GM12864 (cell line): ENCODE results near the gene CHFR.
A peak's percentile ranks its signal among the peaks of the same experiment; 100 is the strongest.
"Not testable (repeated sequence)": the region's sequence is repeated elsewhere in the genome, so short reads cannot be mapped to it uniquely, and the experiment has no call there.

Experiments
- DNase-seq: peaks from one replicate; pipeline ENCODE4 v3.0.0-alpha.2; 2011; ENCODE audit warnings: low read depth
- H3K4me3 ChIP-seq: 2 replicates; pipeline ENCODE4 v1.5.1; 2011; ENCODE audit warnings: mild to moderate bottlenecking, low read depth, low read length, control low read depth
- CTCF ChIP-seq: IDR thresholded peaks from 2 replicates; pipeline ENCODE4 v1.5.1; 2011; ENCODE audit warnings: low read depth, mild to moderate bottlenecking, moderate library complexity, low read length, control low read depth, inconsistent platforms; ENCODE audit errors: missing control alignments

The CHFR gene

GRCh38 chr12:132904718-132905328 lies 17.4 kb upstream of the CHFR start:
- TF ChIP-seq CTCF: peak; percentile 68
- no peak for DNase-seq
- H3K4me3 ChIP-seq: no peak overlapping the region

GRCh38 chr12:132899033-132899432 lies 11.6 kb upstream of the CHFR start:
- DNase-seq: no peak
- no peak overlapping the region for H3K4me3 ChIP-seq
- TF ChIP-seq CTCF: no peak

- no peak for DNase-seq
- no peak for TF ChIP-seq CTCF
- no peak overlapping the region for H3K4me3 ChIP-seq
Measured at GRCh38 chr12:132888852-132889251, 1.4 kb upstream of the CHFR start.

GRCh38 chr12:132886529-132887477 lies 602 bp downstream of the CHFR start:
- no peak for TF ChIP-seq CTCF
- peak overlapping the region; percentile 71 for H3K4me3 ChIP-seq
- no peak for DNase-seq

GRCh38 chr12:132881818-132882217 lies 5.6 kb downstream of the CHFR start:
- DNase-seq: no peak
- TF ChIP-seq CTCF: no peak
- H3K4me3 ChIP-seq: no peak overlapping the region

- not testable (repeated sequence) for DNase-seq, H3K4me3 ChIP-seq
Measured at GRCh38 chr12:132874620-132875019, 12.8 kb downstream of the CHFR start.

- TF ChIP-seq CTCF: no peak
- H3K4me3 ChIP-seq: no peak overlapping the region
- no peak for DNase-seq
Measured at GRCh38 chr12:132874175-132874574, 13.2 kb downstream of the CHFR start.
